Measurements from ENCODE around the gene SRRM5. TPM values are rescaled to one million over a fixed set of nuclear protein-coding genes. Genes with fewer than 3 reads are reported as not detected.

Gene SRRM5
- total and polyA plus RNA-seq, 4 donors: 0.07 to 0.09 (median 0.09) TPM

- Histone ChIP-seq H3K27me3 (ENCODE audit: control insufficient read depth in 4 of 4, insufficient read depth in 4 of 4, low read length in 3 of 4) (no peaks in the 10 kb centered on the region), H3K36me3 (ENCODE audit: control insufficient read depth in 4 of 4, insufficient read depth in 3 of 4, low read depth in 1 of 4, low read length in 3 of 4) (peaks cover 4 to 28% (median 7%) of the 10 kb centered on the region in 4 donors), H3K9ac (ENCODE audit: low read depth in 1 of 2, low read length in 2 of 2) (no peak overlapping the region), H3K27ac (ENCODE audit: low read depth in 1 of 2, low read length in 2 of 2) (no peak overlapping the region), H3K4me3 (ENCODE audit: low read depth in 1 of 3, low read length in 3 of 3) (no peak overlapping the region), H3K9me3 (ENCODE audit: control insufficient read depth in 4 of 4, low read length in 3 of 4) (no peaks in the 10 kb centered on the region), H3K4me1 (ENCODE audit: control insufficient read depth in 4 of 4, insufficient read depth in 4 of 4, low read length in 3 of 4) (peaks cover 6 to 15% (median 10%) of the 10 kb centered on the region in 4 donors)
- TF ChIP-seq TAF1 (conservative IDR thresholded peaks at IDR 0.05) (no peak), FOXA2 (IDR thresholded peaks at IDR 0.05) (no peak), CTCF (IDR thresholded peaks at IDR 0.05; ENCODE audit: low read depth, low read length, missing input control) (no peak)
- no peak for DNase-seq (ENCODE audit: low spot score)
- WGBS: 88% methylated on average over 6 of the region's 6 CpGs
These were observed 22.2 kb upstream of the SRRM5 start for GRCh38 chr19:43589678-43590077.

- no peak for DNase-seq (ENCODE audit: low spot score)
- peaks cover 6 to 21% (median 20%) of the 10 kb centered on the region in 4 donors for H3K4me1 ChIP-seq (ENCODE audit: control insufficient read depth in 4 of 4, insufficient read depth in 4 of 4, low read length in 3 of 4)
- H3K36me3 ChIP-seq (ENCODE audit: control insufficient read depth in 4 of 4, insufficient read depth in 3 of 4, low read depth in 1 of 4, low read length in 3 of 4): peaks cover 4 to 28% (median 7%) of the 10 kb centered on the region in 4 donors
These were observed 19.8 kb upstream of the SRRM5 start for GRCh38 chr19:43591904-43592772.

More at GRCh38 chr19:43591904-43592772, 19.8 kb upstream of the SRRM5 start:
- no peak overlapping the region for H3K4me3 ChIP-seq (ENCODE audit: low read depth in 1 of 3, low read length in 3 of 3)
- no peaks in the 10 kb centered on the region for H3K9me3 ChIP-seq (ENCODE audit: control insufficient read depth in 4 of 4, low read length in 3 of 4)
- H3K27me3 ChIP-seq (ENCODE audit: control insufficient read depth in 4 of 4, insufficient read depth in 4 of 4, low read length in 3 of 4): no peaks in the 10 kb centered on the region
- no peak overlapping the region for H3K9ac ChIP-seq (ENCODE audit: low read depth in 1 of 2, low read length in 2 of 2)
- H3K27ac ChIP-seq (ENCODE audit: low read depth in 1 of 2, low read length in 2 of 2): no peak overlapping the region
- no peak for TF ChIP-seq CTCF (IDR thresholded peaks at IDR 0.05; ENCODE audit: low read depth, low read length, missing input control)
- TF ChIP-seq SP1 (IDR thresholded peaks at IDR 0.05): no peak
- no peak for TF ChIP-seq REST (IDR thresholded peaks at IDR 0.05)
- TF ChIP-seq GABPA (IDR thresholded peaks at IDR 0.05 in 1 of 2, conservative IDR thresholded peaks at IDR 0.05 in 1 of 2): no peak
- TF ChIP-seq FOXA2 (IDR thresholded peaks at IDR 0.05): no peak
- TF ChIP-seq ZBTB33 (IDR thresholded peaks at IDR 0.05): no peak
- no peak for TF ChIP-seq EGR1 (IDR thresholded peaks at IDR 0.05; ENCODE audit: low read depth in 2 of 2)
- no peak for TF ChIP-seq HNF4G (IDR thresholded peaks at IDR 0.05)
- 98% methylated on average over 63 of the region's 63 CpGs for WGBS

All from liver (tissue), 9 donors.